ENCODE results near the gene HLA-DOA.

HLA-DOA gene

GRCh38 chr6:33008944-33009861 lies at the start of gene HLA-DOA:
TSS of gene HLA-DOA (minus strand) at chr6:33009591.
- DNase-seq (ENCODE audit: low read depth) = no peak

GRCh38 chr6:33057222-33058150 lies 48.1 kb upstream of the HLA-DOA start:
- no peak for DNase-seq (ENCODE audit: low read depth)

GRCh38 chr6:33053230-33053629 lies 43.8 kb upstream of the HLA-DOA start:
- DNase-seq (ENCODE audit: low read depth) = no peak

DNA sequence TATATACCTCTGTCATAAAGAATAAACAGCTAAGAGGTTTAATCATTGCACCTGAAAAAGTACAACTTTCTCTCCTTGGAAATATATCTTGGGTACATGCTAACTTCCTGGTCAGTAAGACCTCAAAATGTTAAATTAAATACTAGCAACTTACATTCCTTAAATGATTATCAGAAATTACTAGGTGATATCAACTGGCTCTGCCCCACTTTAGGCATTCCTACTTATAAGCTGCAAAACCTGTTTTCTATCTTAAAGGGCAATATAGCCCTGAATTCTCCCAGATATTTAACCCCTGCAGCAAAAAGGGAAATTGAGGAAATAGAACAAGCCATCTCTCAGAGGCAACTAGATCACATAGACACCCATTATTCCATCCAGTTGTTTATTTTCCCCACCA lies 43.2 kb upstream of the HLA-DOA start:
- DNase-seq (ENCODE audit: low read depth) = no peak

DNA sequence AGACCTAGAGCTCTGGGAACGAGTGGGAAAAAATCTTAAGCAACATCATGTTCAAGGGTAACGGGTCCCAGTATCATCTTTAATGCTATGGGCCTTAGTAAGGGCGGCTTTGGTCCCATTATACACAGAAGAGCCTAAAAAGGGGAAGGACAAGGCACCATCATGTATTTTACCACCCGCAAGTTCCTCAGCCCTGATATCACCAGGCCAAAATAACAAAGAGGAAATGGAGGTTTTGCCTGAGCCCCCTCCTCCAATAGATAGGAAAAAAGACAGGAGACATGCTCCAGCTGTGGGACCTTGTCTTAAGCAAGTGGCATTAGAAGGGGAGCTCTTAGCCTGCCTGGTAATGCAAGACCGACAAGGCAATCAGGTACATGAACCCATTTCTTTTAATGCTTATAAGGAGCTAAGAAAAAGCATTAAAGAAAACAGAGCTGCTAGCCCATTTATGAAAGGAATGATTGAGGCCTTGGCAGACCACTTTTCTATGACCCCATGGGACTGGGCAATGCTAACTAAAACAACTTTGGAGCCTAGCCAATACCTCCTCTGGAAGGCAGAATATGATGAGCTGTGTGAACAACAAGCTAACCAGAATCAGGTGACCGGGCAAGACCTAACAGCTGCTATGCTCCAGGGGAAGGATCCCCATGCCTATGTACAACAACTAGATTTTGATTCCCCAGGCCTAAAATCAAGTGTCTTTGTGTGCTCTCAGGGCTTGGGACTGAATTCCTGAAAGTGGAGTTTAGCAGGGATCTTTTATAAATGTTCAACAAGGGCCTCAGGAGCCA lies 40.8 kb upstream of the HLA-DOA start:
- DNase-seq (ENCODE audit: low read depth) = no peak

DNA sequence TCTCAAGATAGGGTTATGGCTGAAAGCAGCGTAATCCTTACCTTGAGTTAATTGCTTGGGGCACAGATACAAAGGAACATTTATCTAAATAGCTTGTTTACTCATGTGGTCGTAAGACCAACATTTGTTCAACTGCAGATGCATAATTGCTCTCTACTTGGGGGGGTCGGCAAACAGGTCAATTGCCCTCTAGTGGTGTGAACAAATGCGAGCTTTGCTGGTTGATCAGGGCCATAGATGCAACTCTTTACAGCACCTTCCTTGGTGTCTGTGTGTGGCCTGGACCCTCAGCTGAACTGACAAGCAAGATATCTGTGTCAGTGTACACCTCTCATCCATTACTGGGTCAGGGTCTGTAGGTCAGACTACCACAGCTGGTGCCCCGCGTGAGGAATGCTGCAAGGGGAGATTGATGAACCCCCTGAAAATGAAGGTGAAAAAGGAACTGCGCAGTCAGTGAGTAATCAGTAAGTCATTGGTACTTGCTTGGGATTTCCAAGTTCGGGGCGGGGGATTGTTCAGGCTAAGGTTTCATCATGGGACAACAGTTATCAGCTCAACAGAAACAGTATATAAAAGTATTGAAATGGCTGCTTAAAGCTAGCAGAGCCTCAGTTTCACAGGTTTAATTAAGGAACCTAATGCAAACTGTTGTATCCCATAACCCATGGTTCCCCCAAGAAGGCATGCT lies 40.1 kb upstream of the HLA-DOA start:
- DNase-seq (ENCODE audit: low read depth) = no peak

DNA sequence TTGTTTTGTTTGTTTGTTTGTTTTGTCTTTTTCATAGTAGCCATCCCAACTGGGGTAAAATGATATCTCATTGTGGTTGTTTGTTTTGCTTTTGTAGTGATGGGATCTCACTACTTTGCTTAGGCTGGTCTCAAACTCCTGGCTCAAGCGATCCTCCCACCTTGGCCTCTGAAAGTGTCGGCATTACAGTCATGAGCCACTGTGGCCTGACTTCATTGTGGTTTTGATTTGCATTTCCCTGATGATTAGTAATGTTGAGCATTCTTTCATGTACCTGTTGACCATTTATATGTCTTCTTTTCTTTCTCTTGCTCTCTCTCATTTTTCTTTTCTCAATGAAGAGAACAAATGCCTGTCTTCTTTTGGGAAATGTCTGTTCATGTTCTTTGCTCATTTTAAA lies 30.8 kb upstream of the HLA-DOA start:
- DNase-seq (ENCODE audit: low read depth) = no peak

- DNase-seq (ENCODE audit: low read depth) = no peak
Observed at GRCh38 chr6:33036535-33036934, 27.1 kb upstream of the HLA-DOA start.

- no peak for DNase-seq (ENCODE audit: low read depth)
Observed at GRCh38 chr6:33034554-33034953, 25.2 kb upstream of the HLA-DOA start.

DNA sequence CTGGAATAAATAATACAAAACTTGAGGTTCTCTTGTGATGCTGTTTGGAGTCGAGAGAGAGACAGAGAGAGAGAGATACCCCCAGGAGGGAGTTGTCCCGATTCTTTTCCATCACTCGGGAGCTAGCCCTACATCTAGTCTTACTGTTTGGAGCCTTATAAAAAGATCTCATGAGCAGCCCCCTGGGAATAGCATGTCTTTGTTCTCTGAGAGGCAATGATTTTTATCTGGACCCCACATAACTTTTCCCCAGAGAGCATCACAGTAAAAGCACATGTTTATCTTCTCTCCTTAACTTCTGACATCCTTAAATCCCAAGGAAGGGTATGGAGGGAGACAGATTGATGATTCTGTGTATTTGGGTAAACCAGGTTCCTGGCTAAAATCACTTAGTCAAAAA lies 20.9 kb upstream of the HLA-DOA start:
- DNase-seq (ENCODE audit: low read depth) = no peak

DNA sequence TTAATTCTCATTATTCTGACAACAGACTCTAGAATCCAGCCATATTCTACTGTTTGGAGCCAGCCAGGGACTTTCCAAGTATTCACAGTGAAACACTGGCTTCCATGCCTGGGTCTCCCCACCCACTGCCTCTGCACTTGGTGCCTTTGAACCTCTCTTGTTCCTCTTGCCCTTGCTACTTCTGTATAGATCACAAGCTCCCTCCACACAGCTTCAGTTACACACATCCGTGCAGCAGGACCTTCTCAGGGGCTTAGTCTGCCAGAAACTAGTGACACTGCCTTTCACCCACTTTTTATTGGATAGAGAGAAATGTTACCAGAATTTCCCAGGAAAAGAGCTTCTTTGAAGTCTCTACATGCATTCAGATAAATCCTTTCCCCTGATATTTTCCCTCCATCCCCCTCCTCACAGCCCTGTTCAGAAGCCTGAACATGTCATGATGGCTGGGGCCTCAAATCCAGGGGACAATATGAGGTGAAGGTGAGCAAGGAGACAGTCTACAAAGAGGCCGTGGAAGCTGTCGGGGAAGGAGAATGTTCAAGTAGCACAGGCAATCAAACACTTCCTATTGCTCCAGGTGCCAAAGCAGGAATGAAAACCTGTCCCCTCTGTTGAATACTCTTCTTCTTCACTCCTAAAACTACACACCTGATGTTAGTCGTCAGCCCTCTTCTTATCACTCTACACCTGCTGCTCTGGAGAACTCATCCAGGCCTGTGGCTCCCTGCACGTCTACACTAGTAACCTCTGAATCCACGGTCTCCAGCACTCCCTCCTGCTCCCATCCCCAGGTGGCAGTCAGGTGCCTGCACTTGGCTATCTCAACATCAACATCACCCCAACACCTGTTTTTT lies 20.2 kb upstream of the HLA-DOA start:
- no peak for DNase-seq (ENCODE audit: low read depth)

DNA sequence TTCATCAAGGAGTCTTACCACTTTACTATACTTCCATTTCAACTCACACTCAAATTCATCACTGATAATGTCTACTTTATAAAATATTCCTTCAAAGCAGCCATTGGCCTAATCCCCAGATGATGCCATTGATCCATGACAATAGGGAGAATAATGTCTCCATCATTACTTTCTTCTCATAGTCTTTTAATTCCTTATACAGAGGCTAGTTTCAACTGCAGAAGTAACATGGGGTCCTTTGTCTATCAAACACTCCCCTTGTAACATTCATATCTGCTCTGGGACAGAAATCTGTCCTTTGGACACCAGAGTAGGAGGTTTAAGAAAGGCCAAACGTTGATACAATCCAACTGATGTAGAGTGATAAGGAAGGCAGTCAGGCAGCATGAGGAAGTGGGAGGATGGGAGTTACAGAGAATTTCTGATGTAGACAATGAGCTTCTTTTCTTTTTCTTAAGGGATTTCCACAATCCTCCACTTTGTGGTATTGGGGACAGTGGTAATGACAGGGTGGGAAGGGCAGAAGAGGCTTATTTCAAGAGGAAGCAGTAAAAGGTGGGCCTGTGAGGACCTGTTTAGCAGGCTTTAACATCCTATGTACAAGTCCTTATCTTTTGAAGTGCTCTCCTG lies 18.9 kb upstream of the HLA-DOA start:
- DNase-seq (ENCODE audit: low read depth) = no peak

DNA sequence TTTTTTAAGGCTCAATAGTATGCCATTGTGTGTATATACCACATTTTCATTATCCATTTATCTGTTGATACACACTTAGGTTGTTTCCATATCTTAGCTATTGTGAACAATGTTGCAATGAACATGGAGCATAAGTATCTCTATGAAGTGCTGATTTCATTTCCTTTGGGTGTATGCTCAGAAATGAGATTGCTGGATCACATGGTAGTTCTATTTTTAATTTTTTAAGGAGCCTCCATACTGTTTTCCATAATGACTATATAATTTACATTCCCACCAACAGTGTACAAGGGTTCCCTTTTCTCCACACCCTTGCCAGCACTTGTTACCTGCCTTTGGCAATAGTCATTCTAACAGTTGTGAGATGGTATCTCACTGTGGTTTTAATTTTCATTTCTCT lies 15.1 kb upstream of the HLA-DOA start:
- no peak for DNase-seq (ENCODE audit: low read depth)

GRCh38 chr6:33023536-33023935 lies 14.1 kb upstream of the HLA-DOA start:
- no peak for DNase-seq (ENCODE audit: low read depth)

GRCh38 chr6:33021917-33022316 lies 12.5 kb upstream of the HLA-DOA start:
- DNase-seq (ENCODE audit: low read depth) = no peak

GRCh38 chr6:33019372-33019771 lies 10.0 kb upstream of the HLA-DOA start:
- no peak for DNase-seq (ENCODE audit: low read depth)

DNA sequence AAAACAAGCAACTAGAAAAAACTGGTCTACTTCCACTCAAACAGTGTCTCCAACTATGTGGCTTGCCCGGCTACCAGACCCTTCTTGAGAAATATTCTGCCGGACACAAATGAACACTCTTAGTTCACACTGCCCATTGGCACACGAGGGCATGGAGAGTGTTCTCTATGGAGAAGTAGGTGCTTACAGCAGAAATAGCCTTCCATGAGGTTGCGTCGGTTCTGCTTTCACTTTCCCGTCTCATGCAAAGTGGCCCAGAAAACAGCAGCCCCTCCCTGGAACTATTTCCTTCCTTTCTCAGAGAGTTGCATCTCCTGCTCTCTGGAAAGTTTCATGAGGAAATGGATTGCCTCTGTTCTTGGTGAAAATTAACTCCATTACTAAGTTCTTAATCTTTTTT lies 9.5 kb upstream of the HLA-DOA start:
- DNase-seq (ENCODE audit: low read depth) = no peak

- no peak for DNase-seq (ENCODE audit: low read depth)
Observed at GRCh38 chr6:33018418-33018817, 9.0 kb upstream of the HLA-DOA start.

GRCh38 chr6:33017694-33018353 lies 8.4 kb upstream of the HLA-DOA start:
- no peak for DNase-seq (ENCODE audit: low read depth)

DNA sequence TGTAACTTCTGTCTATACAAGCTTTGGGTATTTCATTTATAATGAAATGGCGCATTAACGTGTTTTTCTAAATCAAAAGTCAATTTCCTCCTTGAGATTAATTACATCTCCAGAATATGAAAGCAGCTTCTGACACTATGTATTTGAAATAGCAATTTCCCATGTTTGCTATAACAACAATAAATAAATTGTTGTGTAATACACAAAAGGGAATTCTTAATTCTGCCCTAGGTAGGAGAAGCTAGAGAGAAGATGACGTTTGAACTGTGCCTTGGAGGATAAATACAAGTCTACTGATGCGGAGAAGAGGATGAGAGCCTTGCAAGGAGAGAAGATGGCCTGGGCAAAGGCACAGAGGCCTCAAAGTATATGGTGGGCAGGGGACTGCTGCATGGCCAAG lies 7.6 kb upstream of the HLA-DOA start:
- no peak for DNase-seq (ENCODE audit: low read depth)

Data from non-pigmented ciliary epithelial cell (primary cell).